Peyer's patch (tissue), 4 donors: ENCODE results near the gene VSIG8. TPM values are rescaled to one million over a fixed set of nuclear protein-coding genes. Genes with fewer than 3 reads are reported as not detected.

Experiments used
- DNase-seq, 3 donors: peaks; one replicate each; pipeline ENCODE4 v3.0.0-alpha.2; 2017 to 2019
- H3K27ac ChIP-seq, 4 donors: fragments of 200-600 bp; sonication (generic); one replicate each; pipeline ENCODE4 v1.5.1; 2016 to 2019
- H3K27me3 ChIP-seq, 2 donors: fragments of 200-600 bp; sonication (generic); one replicate each; pipeline ENCODE4 v1.5.1; 2019
- H3K36me3 ChIP-seq, 3 donors: fragments of 200-600 bp; sonication (generic); one replicate each; pipeline ENCODE4 v1.5.1; 2016 to 2019
- H3K4me1 ChIP-seq, 4 donors: fragments of 200-600 bp; sonication (generic); one replicate each; pipeline ENCODE4 v1.5.1; 2016 to 2019
- H3K4me3 ChIP-seq, 4 donors: fragments of 200-600 bp; sonication (generic); 1 replicate in 3 of 4; 2 replicates in 1 of 4; pipeline ENCODE4 v1.5.1; 2016 to 2019; ENCODE audit warnings: mild to moderate bottlenecking in 1 of 4
- H3K9me3 ChIP-seq, 4 donors: fragments of 200-600 bp; sonication (generic); one replicate each; pipeline ENCODE4 v1.5.1; 2016 to 2019; ENCODE audit warnings: mild to moderate bottlenecking in 1 of 4
- CTCF ChIP-seq, 6 experiments: fragments of 450-650 bp in 4 of 6; fragments of 200-600 bp in 2 of 6; sonication (generic) in 1 of 6; IDR thresholded peaks; one replicate each; pipeline ENCODE4 v1.5.1; 2017 to 2019; ENCODE audit warnings: antibody characterized with exemption in 6 of 6, mild to moderate bottlenecking in 3 of 6, moderate library complexity in 1 of 6
- POLR2A ChIP-seq, 2 donors: fragments of 450-650 bp; IDR thresholded peaks; one replicate each; pipeline ENCODE4 v1.5.1; 2017; ENCODE audit warnings: antibody characterized with exemption in 2 of 2, mild to moderate bottlenecking in 2 of 2, moderate library complexity in 2 of 2
- total RNA-seq, 4 donors: library from RNA; depleted of rRNA; stranded (reverse); fragments of >200 nt; gene quantifications; one replicate each; pipeline ENCODE4 v1.1.0, GENCODE V29; 2016

Gene VSIG8
- total RNA-seq, 4 donors from 2014 or later: 0.85 TPM; not detected in 3

- no peak for DNase-seq
- Histone ChIP-seq H3K27me3 (no peaks in the 10 kb centered on the region), H3K36me3 (no peaks in the 10 kb centered on the region), H3K4me1 (peaks cover 0 to 13% (median 0%) of the 10 kb centered on the region in 4 donors), H3K9me3 (no peaks in the 10 kb centered on the region), H3K4me3 (no peak overlapping the region), H3K27ac (peak overlapping the region in 2 of 4 donors; percentile 7 to 9)
- TF ChIP-seq CTCF (IDR thresholded peaks at IDR 0.05): no peak
- no peak for TF ChIP-seq POLR2A (IDR thresholded peaks at IDR 0.05)
These were observed 36.9 kb downstream of the VSIG8 start for GRCh38 chr1:159825564-159825963.

DNA sequence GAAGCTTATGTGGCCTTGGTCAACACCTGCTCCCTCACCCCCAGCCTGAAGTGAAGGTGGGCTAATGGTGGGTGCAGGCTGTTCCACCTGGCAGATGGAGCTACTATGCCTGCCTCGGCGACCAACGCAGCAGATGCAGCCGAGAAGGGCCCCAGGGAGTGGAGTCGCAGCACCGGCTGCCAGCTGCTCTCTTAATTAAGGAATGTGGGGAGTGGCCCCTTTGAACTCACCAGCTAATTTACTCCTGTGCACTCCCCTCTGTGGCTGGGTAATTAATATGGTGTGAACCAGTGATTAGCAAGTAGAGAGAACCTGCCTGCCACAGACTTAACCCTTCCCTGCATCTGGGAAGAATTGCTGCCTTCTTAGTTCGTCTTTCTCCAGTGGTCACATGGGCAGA is 39.1 kb downstream of the VSIG8 start:
- H3K27ac ChIP-seq: peak overlapping the region in 1 of 4 donors; percentile 27
- DNase-seq: peak in 1 of 3 donors; percentile 51
- no peak overlapping the region for H3K4me3 ChIP-seq
- no peaks in the 10 kb centered on the region for H3K9me3 ChIP-seq
- TF ChIP-seq CTCF (IDR thresholded peaks at IDR 0.05) (no peak), POLR2A (IDR thresholded peaks at IDR 0.05) (no peak)
- no peaks in the 10 kb centered on the region for H3K27me3 ChIP-seq
- peaks cover 0 to 13% (median 0%) of the 10 kb centered on the region in 4 donors for H3K4me1 ChIP-seq
- no peaks in the 10 kb centered on the region for H3K36me3 ChIP-seq

DNA sequence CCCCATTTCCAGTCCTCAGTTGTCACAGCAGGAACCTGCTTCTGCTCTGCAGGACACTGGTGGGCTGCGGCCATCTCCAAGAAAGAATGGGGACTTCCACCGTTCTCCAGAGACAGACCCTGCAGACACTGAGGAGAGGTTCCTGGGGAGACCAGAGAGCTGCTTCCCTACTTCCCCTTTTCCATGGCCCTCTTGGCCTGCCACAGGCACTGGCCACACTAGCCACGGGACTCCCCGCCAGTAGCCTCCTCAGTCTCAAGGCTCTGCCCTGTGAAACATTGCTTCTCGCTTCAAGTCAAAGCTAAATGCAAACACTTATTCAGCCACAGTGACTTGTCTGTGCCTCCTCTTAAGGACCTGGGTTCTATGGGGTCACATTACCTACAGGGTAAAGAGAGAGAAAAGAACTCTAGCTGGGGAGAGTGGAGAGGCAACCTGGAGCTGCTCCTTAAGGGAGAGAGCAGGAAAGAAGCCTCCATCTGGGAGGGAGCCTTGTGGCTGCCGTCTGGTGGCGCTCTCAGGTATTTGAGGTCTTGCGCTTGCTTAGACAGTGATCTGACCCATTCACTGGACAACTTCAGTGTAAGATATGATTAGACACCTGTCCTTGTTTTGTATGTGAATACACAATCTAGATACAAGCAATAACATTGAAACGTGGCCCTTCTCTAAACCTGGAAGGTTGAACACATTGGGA is 41.1 kb downstream of the VSIG8 start:
- no peaks in the 10 kb centered on the region for H3K9me3 ChIP-seq
- H3K27ac ChIP-seq: no peak overlapping the region
- no peaks in the 10 kb centered on the region for H3K36me3 ChIP-seq
- peaks cover 0 to 13% (median 0%) of the 10 kb centered on the region in 4 donors for H3K4me1 ChIP-seq
- H3K27me3 ChIP-seq: no peaks in the 10 kb centered on the region
- no peak for TF ChIP-seq POLR2A (IDR thresholded peaks at IDR 0.05)
- TF ChIP-seq CTCF (IDR thresholded peaks at IDR 0.05): no peak
- no peak for DNase-seq
- no peak overlapping the region for H3K4me3 ChIP-seq

DNA sequence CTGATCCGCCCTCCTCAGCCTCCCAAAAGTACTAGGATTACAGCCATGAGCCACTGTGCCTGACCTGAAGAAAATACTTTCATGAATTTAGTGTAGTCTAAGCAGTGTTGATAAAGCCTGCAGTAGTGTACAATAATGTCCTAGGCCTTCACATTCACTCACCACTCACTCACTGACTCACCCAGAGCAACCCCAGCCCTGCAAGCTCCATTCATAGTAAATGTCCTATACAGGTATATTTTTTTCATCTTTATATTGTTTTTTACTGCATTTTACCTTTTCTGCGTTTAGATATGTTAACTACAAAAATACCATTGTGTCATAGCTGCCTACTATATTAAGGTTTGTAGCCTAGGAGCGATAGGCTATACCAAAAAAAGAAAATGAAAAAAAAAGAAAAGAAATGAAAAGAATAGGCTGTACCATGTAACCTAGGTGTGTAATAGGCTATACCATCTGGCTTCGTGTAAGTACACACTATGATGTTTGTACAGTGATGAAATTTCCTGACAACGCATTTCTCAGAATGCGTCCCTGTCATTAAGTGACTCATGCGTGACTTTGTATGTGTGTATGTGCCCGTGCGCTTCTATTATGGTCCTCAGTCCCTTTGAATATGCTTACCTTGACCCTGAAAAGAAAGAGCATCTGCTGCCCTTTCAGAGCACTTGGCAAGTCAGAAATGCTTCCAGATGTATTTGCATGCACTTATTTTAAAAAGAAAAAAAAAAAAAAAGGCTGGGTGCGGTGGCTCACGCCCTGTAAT is 45.0 kb downstream of the VSIG8 start:
- Histone ChIP-seq H3K27ac (peak overlapping the region in 2 of 4 donors; percentile 10 to 17), H3K27me3 (no peaks in the 10 kb centered on the region), H3K36me3 (no peaks in the 10 kb centered on the region), H3K4me3 (no peak overlapping the region), H3K9me3 (no peaks in the 10 kb centered on the region), H3K4me1 (no peaks in the 10 kb centered on the region)
- DNase-seq: peak in 1 of 3 donors; percentile 63
- no peak for TF ChIP-seq CTCF (IDR thresholded peaks at IDR 0.05)
- TF ChIP-seq POLR2A (IDR thresholded peaks at IDR 0.05): no peak

GRCh38 chr1:159815926-159816325 is 46.5 kb downstream of the VSIG8 start:
- no peak overlapping the region for H3K27ac ChIP-seq
- H3K4me3 ChIP-seq: no peak overlapping the region
- no peak for DNase-seq
- no peaks in the 10 kb centered on the region for H3K36me3 ChIP-seq
- TF ChIP-seq CTCF (IDR thresholded peaks at IDR 0.05) (no peak), POLR2A (IDR thresholded peaks at IDR 0.05) (no peak)
- no peaks in the 10 kb centered on the region for H3K9me3 ChIP-seq
- no peaks in the 10 kb centered on the region for H3K4me1 ChIP-seq
- no peaks in the 10 kb centered on the region for H3K27me3 ChIP-seq
